GM12892 (cell line): ENCODE measurements around the gene C4A.

Source experiments
- DNase-seq: peaks from one replicate; pipeline ENCODE4 v3.0.0; 2011; ENCODE audit not compliant: insufficient read length
- FAIRE-seq: peaks from 2 replicates; lab custom pipeline; 2011; peaks lifted over from hg19 to GRCh38; lab: Jason Lieb, UNC
- POLR2A ChIP-seq: IDR thresholded peaks from 2 replicates; pipeline ENCODE4 v1.6.1; 2011; ENCODE audit warnings: low read depth, low read length, control low read depth
- POLR2AphosphoS5 ChIP-seq: IDR thresholded peaks from 2 replicates; pipeline ENCODE4 v1.6.1; 2011; ENCODE audit warnings: low read depth, low read length, control low read depth
- TAF1 ChIP-seq: IDR thresholded peaks from 2 replicates; pipeline ENCODE4 v1.6.1; 2011; ENCODE audit warnings: low read depth, mild to moderate bottlenecking, control low read depth, low read length, borderline replicate concordance

C4A gene

DNA sequence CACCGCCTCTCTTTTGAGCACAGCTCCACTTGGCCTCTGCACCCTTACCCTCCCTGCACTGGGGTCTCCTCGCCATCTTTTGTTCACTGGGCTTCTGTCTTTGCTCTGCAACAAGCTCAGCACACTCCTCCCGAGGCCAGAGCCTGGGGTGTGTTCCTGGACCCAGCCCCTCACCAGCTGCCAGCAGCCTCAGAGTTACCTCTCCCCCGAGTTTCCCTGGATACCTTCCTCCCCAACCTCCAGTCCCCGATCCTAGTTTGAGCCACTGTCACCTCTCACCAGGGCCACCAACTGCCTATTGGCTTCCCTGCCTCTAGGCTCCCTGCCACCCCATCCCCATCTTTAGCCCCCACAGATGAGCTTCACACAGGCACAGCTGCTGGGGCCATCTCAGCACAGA lies 68.7 kb downstream of the C4A start:
- TF ChIP-seq POLR2AphosphoS5 (no peak), TAF1 (no peak), POLR2A (no peak)
- no peak for DNase-seq
- FAIRE-seq: no peak
